Measurements from ENCODE around the gene PGAP1.
"Not testable (repeated sequence)": the region's sequence is repeated elsewhere in the genome, so short reads cannot be mapped to it uniquely, and the experiment has no call there.

The PGAP1 gene

DNA sequence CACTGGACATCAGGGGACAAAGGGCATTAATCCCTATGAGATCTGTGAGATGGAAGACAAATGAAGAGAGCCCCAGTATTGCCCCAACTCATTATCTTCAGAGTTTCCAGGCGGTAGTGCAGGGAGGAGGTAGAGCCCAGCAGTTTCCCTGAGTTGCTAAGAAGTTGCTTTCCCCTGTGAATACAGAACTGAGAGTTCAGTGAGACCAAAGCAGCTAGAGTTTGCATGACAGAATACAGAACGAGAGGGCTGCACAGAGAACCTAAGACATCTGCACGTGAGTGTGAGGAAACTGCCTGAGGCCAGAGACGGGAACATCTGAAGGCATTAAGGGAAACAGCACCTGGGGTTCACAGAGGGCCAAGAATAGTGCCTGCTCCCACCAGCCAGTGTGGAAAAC lies 18.1 kb upstream of the PGAP1 start:
- no peak for DNase-seq

DNA sequence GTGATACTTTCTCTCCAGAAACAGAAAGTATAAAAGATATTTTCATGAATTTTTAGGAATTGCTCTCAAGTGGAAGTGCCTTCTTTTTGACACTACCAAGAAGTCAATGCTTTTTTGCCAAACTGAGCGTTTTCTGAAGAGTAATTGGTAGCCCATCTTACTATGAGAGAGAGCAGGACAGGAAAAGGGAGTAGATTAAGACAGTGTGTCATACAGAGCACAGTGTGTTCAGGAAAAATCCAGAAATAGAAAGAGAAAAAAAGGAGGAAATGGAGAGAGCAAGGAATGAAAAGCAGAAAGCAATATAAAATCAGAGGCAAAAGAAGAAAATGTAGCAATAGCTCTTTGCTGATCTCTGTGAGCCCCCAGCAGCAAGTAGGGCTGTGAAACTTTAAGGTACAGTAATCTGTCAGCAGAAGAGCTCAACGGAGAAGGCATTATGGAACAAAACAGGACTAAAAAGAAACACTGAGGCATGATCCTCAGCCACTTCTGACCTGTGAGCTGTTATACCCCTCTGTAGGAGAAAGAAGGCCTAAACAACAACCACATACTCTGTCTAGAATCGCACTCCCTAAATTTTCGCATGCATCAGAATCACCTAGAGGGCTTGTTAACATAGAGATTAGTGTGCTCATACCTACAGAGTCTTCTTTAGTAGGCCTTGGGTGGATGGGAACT lies 15.0 kb upstream of the PGAP1 start:
- no peak for DNase-seq

DNA sequence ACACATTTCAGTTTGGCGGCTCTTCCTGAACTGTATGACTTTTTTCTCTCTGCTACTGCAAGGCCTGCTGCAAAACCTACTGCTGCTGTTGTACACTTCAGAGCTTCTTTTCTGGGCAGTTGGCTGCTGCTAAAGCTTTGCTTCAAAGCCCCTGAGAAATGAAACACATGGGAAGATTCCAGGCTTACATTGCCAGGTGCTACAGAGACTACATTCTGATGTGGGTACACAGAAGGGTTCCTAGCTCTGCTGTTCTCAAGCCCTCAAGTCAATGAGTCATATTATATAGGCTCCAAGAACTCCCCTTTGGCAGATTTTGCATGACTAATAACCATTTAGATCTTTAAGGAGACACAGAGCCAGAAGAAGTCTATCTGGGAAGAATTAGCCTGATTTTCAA lies 12.9 kb upstream of the PGAP1 start:
- no peak for DNase-seq

DNA sequence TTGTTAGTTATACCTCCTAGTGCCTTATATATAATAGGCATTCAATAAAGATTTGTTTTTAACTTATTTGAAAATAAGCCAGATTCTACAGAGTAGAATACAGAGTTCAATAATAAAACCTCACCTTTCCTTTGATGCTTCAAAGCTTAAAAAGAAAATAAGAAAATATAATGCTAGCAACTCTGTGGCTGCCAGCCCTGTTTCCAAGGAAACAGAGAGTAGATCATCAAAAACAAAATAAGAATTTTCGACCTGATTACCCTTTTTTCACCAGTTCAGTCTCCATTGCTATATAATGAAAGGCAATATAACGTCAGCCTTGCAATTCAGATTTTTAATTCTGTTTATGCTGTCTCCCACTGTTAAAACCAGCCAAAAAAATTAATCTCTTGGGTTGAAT lies 8.9 kb upstream of the PGAP1 start:
- DNase-seq, result no peak

DNA sequence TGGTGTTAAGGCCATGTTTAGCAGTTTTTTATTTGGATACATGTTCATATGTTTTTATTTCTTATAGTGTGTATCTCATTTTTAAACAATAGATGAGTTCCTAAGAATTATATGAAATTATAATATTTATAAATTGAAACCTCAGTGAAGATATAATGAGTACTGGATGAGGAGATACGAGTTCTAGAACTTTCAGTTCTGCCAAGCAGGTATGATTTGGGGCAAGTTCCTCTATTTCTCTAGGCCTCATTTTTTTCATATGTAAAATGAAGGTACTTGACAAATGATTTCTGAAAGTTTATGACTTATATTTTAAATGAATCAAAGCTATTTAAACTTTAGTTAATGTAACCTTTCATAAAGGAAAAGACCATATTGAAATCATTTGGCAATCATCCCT lies 8.2 kb upstream of the PGAP1 start:
- DNase-seq, result no peak

DNA sequence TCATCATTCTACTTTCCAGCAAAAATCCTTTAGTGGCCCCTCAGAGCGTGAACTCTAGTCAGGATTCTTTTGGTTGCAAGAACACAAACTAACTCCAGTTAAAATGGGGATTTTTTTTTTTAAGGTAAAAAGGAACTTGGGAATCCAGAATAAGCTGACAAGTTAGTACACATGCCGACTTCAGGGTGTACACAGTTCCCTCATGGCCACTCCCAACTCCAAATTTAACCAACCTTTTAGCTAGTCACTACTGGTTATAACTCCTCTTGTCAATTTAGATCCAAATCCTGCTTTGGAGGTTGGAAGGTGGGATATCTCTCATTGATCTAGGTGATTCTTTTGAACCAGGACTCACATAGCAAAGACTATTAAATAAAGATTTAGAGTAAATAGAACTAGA lies 5.0 kb upstream of the PGAP1 start:
- DNase-seq, result no peak

DNA sequence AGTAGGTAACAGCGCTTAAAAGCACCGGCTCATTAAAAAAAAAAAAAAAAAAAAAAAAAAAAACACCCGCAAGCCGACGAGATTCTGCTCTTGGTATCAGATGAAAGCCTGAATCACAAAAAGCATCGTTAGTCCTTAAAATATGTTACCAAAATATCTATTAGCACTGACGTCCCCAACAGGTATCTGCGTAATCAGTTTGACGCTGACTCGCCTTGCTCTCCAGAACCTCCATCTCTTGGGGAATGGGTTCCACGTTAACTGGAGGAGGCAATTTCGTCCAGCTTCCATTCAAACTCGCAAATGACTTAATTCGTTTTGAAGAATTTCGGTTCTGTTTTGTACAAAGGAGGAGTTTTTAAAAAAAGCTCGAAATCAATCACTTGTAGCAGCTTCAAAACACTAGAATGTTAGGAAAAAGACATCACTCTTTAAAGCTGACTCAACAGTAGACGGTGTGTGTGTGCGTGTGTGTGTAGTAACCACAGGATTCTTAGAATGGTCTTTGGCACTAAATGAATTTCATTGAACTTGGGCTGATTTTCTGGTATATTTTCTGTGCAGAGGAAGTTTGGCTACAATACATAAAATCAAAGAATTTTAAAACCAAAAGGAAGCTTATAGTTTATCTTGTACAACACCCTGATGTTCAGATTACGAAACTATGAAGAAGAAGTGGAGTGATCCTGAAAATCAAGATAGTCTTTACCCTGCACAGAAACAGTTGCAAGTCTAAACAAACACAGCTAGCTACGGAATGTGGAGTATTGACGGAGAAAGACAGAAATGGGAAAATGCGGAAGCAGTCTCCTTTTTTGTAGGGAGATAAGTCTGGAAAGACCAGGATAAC lies 1.1 kb upstream of the PGAP1 start:
- peak; percentile 29 for DNase-seq

DNA sequence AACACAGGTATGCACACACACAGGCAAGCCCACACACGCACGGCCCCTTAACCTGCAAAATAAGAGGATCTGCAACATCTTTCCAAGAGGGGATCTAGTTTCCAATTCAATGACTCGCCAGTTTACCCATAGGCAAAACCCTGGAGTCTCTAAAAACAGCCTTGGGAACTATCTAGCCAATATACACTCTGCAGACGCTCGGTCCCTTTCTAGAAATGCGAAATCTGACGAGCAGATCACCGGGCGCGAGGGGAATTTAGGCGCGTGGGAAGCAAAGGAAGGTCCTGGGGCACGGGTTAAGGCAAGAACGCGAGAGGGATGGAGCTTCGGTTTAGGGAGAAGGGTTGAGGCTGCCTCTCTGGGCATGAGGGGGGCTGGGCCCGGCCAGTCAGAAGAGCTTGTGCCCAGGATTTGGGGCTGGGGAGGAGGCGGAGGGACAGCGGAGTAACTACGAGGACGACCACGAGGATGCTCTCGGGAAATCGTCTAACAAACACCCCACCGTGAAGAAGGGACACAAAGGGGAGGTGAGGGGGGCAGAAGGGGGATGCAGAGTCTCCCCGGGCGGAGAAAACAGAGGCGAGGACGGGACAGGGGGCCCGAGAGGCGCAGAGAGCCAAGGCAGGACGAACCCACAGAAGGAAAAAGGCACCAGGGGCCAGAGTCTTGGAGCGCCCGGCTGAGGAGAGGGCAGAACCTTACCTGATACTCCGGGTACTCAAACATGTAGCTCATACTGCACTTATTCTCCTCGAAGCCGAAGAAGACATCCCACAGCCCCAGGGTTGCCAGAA lies 542 bp downstream of the PGAP1 start:
- peak; percentile 7 for DNase-seq

DNA sequence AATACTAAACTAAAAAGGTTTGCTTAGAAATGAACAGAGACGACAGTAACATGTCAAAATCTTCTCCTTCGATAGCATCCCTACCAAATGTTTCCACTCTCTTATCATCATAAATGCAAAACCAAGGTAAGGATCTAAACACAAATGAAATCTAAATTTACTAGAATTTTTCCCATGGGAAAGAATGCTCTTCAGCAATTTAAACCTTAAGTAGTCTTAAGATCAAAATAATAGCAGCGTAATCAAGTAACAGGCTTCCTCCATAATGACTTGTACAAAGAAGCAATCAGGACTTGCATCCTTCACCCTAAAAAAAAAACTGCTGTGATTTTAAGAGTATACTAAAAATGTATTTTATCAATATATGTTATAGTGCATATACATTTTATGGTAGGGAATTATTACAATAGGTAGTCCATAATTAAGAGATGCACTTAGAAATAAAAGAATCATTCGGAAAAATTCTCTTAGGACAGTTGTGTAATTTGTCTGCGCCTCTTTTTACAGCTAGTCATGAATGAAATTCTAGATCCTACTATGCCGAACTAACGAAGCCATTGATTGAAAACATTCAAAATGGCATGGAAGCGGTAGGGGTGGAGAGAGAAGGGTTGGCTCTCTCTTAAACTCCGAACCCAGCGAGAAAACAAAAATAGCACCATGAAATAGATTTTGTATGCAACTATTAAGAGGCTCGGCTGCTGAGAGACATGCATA lies 1.3 kb downstream of the PGAP1 start:
- DNase-seq, result no peak

DNA sequence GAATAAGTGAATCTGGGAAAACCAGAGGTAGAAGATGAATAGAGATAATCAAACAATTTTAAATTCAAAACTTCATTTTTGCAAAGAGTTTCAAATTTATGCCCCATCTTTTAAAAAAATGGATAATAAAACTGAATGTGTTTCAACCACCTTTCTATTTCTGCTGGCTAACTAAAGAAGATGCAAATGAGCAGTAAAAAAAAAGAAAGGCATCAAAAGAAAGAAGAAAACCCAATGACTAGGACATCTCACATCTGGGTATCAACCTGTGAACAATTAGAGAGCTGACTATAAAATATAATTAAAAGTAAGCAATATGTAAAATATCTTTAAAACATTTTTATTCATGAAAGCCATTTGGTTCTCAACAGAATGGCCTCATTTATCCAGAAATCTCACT lies 2.5 kb downstream of the PGAP1 start:
- no peak for DNase-seq

DNA sequence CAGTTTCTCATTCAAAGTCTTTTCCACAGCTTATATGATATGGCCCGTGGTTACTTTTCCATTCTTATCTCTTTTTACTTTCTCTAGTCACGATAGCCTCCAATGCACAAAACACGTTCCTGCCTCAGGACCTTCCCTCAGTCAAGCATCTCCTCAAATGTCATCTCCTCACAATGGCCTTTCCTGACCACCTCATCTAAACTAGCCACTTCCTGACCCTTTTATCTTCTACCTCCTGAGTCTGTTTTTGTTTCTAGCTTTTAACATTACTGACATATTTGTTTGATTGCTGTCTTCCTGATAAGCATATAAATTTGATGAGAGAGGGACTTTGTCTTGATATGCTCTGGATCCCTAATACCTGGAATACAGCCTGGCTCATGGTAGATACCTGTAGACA lies 7.6 kb downstream of the PGAP1 start:
- DNase-seq, result no peak

DNA sequence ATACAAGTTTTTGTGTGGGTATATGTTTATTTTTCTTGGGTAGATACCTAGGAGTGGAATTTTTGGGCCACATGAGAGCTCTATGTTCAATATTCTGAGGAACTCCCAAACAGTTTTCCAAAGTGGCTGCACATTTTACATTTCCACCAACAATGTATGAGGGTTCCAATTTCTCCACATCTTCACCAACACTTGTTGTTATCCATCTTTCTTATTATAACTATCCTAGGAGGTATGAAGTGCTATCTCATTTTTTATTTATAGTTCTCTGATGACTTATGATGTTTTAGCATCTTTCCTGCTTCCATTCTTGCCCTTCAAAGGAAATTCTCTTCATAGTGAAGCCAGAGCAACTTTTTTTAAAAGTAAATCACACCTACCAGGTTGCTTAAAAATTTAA lies 8.7 kb downstream of the PGAP1 start:
- DNase-seq, result no peak

DNA sequence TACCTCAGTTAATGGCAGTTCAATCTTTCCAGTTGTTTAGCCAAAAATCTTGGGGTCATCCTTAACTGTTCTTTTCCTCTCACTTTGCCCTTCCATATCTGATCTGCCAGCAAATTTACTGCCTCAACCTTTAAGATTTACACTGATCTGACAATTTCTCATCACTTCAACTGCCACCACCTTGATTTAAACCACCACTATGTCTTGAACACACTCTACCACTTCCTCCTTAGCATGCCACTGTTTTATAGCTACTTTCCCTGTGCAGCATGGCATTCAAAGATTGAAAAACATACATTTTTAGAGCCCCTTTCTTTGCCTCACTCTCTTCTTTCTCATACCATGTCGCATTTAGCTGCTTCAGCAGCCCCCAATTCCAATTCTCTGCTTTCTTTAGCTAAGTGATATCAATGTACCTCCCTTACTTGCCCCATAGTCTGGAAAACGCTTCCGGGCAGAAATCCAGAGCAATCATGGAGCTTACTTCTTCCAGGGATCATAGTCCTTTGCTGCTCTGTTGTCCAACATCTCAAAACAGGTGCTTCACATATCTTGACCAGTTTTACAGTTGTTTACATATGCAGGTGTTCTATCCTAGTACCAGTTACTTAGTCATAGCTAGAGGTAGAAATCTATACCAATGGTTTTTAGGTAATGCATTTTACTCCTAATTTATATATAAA lies 10.9 kb downstream of the PGAP1 start:
- DNase-seq, result no peak

DNA sequence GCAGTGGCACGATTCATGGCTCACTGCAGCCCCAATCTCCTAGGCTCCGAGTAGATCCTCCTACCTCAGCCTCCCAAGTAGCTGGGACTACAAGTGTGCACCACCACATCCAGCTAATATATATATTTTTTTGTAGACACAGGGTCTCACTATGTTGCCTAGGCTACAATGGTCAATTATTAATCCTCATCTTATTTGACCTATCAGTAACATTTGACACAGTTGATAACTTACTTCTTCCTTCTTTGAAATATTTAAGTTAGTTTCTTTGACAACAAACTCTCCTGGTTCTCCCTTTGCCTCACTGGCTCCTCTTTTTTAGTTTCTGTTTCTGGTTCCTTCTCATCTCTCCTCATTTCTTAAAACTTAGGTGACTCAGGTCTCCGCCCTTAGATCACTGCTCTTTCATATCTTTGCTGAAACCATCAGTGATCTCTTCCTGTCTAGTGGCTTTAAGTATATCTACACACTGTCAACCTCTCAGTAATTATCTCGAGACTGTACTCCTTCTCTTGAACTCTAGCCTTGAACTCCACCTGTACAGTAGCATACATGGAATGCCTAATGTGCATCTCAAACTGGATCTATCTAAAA lies 11.5 kb downstream of the PGAP1 start:
- no peak for DNase-seq

DNA sequence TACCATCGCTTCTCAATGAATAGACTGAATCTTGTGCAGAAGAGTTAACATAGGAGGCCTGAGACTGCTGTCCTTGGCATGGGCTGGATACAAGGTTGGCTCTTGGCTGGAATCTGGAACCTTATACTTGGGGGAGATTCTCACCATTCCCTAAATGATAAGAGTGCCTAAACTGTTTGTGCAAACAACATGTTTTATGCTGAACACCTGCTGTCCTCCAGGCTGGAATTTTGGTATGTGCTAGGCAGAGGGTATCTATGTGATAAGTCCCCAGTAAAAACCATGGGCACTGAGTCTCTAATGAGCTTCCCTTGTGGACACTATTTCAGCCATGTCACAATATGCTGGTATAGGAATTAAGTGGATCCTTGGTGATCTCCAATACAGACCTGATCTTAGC lies 12.8 kb downstream of the PGAP1 start:
- no peak for DNase-seq

DNA sequence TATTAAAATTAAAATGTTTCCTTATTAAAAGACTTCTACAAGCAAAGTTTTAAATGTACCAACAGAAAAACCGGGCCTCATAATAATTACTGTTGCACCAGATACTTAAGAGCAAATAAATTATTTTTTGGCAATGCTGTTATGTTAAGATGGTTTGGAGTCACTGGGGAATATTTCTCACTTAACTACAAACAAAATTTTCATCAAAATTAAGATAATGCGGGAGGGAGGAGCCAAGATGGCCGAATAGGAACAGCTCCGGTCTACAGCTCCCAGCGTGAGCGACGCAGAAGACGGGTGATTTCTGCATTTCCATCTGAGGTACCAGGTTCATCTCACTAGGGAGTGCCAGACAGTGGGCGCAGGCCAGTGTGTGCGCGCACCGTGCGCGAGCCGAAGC lies 21.1 kb downstream of the PGAP1 start:
- DNase-seq, result not testable (repeated sequence)

DNA sequence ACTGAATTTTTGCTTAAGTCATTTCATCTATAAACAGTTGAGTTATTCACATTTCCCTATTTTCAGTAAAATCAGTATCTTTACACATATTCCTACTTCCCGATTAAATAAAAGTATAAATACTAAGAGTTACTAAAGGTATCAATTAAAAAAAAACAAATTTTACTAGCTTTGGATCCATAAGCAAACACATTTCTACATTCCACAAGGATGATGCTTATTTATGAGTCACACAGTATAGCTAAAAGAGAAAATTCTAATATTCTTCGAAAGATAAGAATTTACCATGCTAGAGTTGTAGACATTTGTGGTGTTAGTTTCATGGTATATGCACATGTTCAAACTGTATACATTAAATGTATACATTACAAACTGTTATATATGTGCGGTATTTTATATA lies 23.7 kb downstream of the PGAP1 start:
- no peak for DNase-seq

DNA sequence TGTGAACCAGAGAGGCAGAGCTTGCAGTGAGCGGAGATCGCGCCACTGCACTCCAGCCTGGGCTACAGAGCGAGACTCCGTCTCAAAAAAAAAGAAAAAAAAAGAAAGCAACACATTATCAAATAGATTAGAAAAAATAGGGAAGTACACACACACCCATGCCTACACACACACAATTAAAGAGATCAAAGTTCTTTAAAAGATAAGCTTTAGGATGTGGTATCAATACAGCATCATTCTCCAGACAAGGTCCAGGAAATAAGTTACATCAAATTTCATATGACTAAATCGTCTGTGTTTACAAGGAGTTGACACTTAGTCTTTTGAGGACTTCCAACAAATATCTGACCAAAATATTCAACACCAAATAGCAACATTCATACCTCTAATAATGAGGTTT lies 25.7 kb downstream of the PGAP1 start:
- no peak for DNase-seq

DNA sequence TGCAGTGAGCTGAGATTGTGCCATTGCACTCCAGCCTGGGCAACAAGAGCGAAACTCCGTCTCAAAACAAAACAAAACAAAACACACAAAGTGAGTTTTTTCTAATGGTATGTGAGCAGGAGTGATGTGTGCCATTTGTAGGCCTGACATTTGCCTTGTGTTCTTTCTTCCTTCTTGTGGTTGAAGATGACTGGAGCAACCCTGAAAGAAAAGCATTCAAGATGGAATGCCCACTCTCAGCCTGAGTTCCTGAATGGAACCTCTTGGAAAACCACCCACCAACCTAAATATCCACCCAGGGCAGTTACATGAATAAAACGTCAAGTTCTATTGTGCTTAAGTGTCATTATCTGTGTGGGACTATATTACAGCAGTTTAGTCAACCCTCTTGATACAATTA lies 26.5 kb downstream of the PGAP1 start:
- DNase-seq, result no peak

DNA sequence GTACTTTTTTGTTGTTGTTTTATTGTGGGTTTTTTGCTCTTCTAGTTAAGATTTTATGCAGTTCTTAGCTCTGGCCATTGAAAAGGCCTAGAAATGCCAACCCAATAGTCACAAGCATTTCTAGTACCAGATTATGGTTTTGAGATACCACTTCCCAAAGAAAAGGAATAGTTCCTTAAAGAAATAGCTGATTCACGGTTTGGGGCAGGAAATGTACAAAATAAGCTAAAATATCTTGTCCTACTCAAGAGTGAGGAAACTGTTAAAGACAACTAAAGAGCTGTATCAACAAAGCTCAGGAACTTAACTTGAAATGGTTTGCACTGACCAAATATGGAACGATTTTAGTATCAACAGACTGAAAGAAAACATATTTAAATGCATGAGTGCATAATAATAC lies 35.4 kb downstream of the PGAP1 start:
- DNase-seq, result no peak

DNA sequence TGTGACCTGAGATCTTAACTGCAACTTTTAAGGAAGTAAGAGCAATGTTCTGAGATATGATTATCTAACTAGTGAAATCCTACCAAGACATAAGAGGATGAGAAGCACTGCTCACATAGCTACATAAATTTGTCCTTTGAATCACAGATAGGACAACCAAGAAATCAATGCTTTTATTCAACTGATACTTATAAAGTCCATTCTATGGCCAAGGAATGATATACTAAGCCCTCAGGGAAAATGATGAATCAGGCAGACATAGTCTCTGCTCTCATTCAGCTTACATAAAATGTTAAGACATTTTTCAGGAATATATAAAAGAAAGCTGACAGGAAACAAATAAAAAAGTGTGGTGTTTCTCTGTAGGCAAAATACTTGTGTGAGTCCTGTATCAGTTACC lies 39.1 kb downstream of the PGAP1 start:
- no peak for DNase-seq

DNA sequence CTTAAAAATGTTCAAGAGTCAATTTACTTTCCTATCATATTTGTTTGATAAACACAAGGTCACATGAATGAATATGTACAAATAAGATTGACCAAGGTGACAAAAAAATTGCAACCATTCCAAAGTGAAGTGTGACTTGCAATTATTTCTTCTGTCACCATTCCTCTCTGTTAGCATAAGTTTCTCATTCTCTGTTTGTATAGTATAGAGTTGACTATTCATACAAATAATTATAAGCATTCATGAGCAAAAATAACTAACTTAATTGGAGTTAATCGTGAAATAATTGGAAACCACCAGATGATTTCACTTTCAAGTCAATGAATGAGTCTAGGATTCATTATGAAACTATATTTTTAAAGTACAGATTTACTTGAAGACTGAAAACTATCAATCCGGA lies 42.1 kb downstream of the PGAP1 start:
- no peak for DNase-seq

Measured in hematopoietic multipotent progenitor cell treated with erythropoietin and hydrocortisone succinate and interleukin-3 and kit ligand, for 6 days (in vitro differentiated cells).